ENCODE data around the gene P2RX6.
"Not testable (repeated sequence)": the region's sequence is repeated elsewhere in the genome, so short reads cannot be mapped to it uniquely, and the experiment has no call there.

Gene P2RX6

GRCh38 chr22:21014726-21015465 is at the start of gene P2RX6:
P2RX6 (plus strand) TSS chr22:21015165; CDS start chr22:21015175, 10 bp downstream.
- no peak for DNase-seq

GRCh38 chr22:20965888-20966855 is 48.8 kb upstream of the P2RX6 start:
- DNase-seq = no peak

- DNase-seq = no peak
Measured at GRCh38 chr22:20966883-20967696, 47.9 kb upstream of the P2RX6 start, which contains the start of gene AIFM3. AIFM3 (plus strand) TSS chr22:20967255; CDS start chr22:20967945, 690 bp downstream.

GRCh38 chr22:20967697-20968211 is 47.2 kb upstream of the P2RX6 start:
- no peak for DNase-seq

GRCh38 chr22:20968281-20968977 is 46.5 kb upstream of the P2RX6 start:
- no peak for DNase-seq

- no peak for DNase-seq
Measured at GRCh38 chr22:20970939-20971657, 43.9 kb upstream of the P2RX6 start.

- not testable (repeated sequence) for DNase-seq
Measured at GRCh38 chr22:20972014-20972694, 42.8 kb upstream of the P2RX6 start.

- DNase-seq = no peak
Measured at GRCh38 chr22:20972933-20973577, 41.9 kb upstream of the P2RX6 start.

GRCh38 chr22:20973634-20974286 is 41.2 kb upstream of the P2RX6 start:
- no peak for DNase-seq

GRCh38 chr22:20974336-20974955 is 40.5 kb upstream of the P2RX6 start:
- DNase-seq = no peak

- DNase-seq = no peak
Measured at GRCh38 chr22:20975541-20976290, 39.2 kb upstream of the P2RX6 start.

- DNase-seq = no peak
Measured at GRCh38 chr22:20976291-20976877, 38.6 kb upstream of the P2RX6 start.

GRCh38 chr22:20977019-20977418 is 37.9 kb upstream of the P2RX6 start:
- DNase-seq = no peak

- no peak for DNase-seq
Measured at GRCh38 chr22:20977516-20978170, 37.3 kb upstream of the P2RX6 start.

- DNase-seq = no peak
Measured at GRCh38 chr22:20978419-20978818, 36.5 kb upstream of the P2RX6 start.

GRCh38 chr22:20979243-20979809 is 35.6 kb upstream of the P2RX6 start:
- no peak for DNase-seq

- DNase-seq = no peak
Measured at GRCh38 chr22:20979940-20980453, 35.0 kb upstream of the P2RX6 start.
